Psoas muscle (tissue), 8 donors: ENCODE results near the gene LSAMP. TPM values are rescaled to one million over a fixed set of nuclear protein-coding genes. Genes with fewer than 3 reads are reported as not detected.

Experiments used
- ATAC-seq, 4 donors: fragments of 200-7000 bp; cut with Tn5 transposase; one replicate each; pipeline ENCODE4 v1.9.1; 2020; ENCODE audit warnings: moderate library complexity in 3 of 4, mild to moderate bottlenecking in 2 of 4
- DNase-seq, 2 donors: peaks; one replicate each; pipeline ENCODE4 v3.0.0-alpha.2; 2020
- H3K27ac ChIP-seq: fragments of 200-600 bp; one replicate; pipeline ENCODE4 v1.8.0; 2022
- H3K27me3 ChIP-seq, 3 donors: fragments of 200-600 bp in 1 of 3; one replicate each; pipeline versions ENCODE4 v1.6.1 to v1.8.0; 2013 to 2022; ENCODE audit warnings: low read length in 2 of 3, mild to moderate bottlenecking in 2 of 3, moderate library complexity in 1 of 3; ENCODE audit not compliant: insufficient read depth in 3 of 3
- H3K36me3 ChIP-seq, 2 donors: fragments of 200-600 bp in 1 of 2; one replicate each; pipeline versions ENCODE4 v1.6.1 to v1.8.0; 2013 to 2022; ENCODE audit warnings: low read depth in 1 of 2, mild to moderate bottlenecking in 1 of 2, moderate library complexity in 1 of 2; ENCODE audit not compliant: insufficient read depth in 1 of 2
- H3K4me1 ChIP-seq: fragments of 200-600 bp; one replicate; pipeline ENCODE4 v1.8.0; 2022
- H3K4me3 ChIP-seq: fragments of 200-600 bp; one replicate; pipeline ENCODE4 v1.8.0; 2022; ENCODE audit warnings: mild to moderate bottlenecking
- H3K9me3 ChIP-seq: fragments of 200-600 bp; one replicate; pipeline ENCODE4 v1.8.0; 2022
- CTCF ChIP-seq: fragments of 200-600 bp; IDR thresholded peaks from one replicate; pipeline ENCODE4 v1.8.0; 2022; ENCODE audit warnings: antibody characterized with exemption
- WGBS, 3 donors: extraction: QIAGEN DNeasy Blood & Tissue Kit; methylation state at CpG; one replicate each; pipeline versions ENCODE4 v1.1.6 to v1.1.7; 2013; 5-methylcytosine and 5-hydroxymethylcytosine counted together
- intact Hi-C, 2 donors: fragments of 100-400 bp; cut with DNase I; formaldehyde crosslinking; loops; one replicate each; pipeline versions ENCODE4 v1.11.0 to v1.14.2; 2022
- polyA plus RNA-seq, 3 donors: library from polyadenylated mRNA; stranded (reverse); fragments of 200-250 nt; gene quantifications; one replicate each; pipeline ENCODE4 v1.2.3, GENCODE V29; 2013
- total RNA-seq, 4 donors: library from RNA; stranded (reverse); fragmentation: NEBNext Ultra II Directional in 2 of 4; extraction: Animal tissue kit (Norgen Biotek cat#: 25700) in 2 of 4; gene quantifications; one replicate each; pipeline versions ENCODE4 v1.2.1 to v1.2.4, GENCODE V29; 2021 to 2023
- donor health status: healthy with polysubstance abuse.
- donor health status: DM: no; HTN: no; CAD: no; lungs with moderate emphysema.
- donor health status: Bipolar disorder and iron deficiency.
- donor health status: healthy.
- donor health status: DM: yes; HTN: yes; CAD: no.
- donor health status: DM: no; HTN: no; CAD: no.
- donor health status: DM: no; HTN: no; CAD: no.
- donor health status: DM: yes; HTN: yes; CAD: no.

The LSAMP gene
- total and polyA plus RNA-seq, 7 donors = 0.01 to 0.17 (median 0.04) TPM; not detected in 4

- intact Hi-C loops = no loop called here
- H3K4me1 ChIP-seq = no peaks in the 10 kb centered on the region
- H3K27me3 ChIP-seq = no peaks in the 10 kb centered on the region
- H3K4me3 ChIP-seq = no peak overlapping the region
- H3K9me3 ChIP-seq = no peaks in the 10 kb centered on the region
- no peak overlapping the region for H3K27ac ChIP-seq
- WGBS, 3 donors = 28 to 60% (median 40%) methylated on average over 4 of the region's 4 CpGs
- no peak for ATAC-seq
- DNase-seq = no peak
- no peaks in the 10 kb centered on the region for H3K36me3 ChIP-seq
- no peak for TF ChIP-seq CTCF
These were observed 394.2 kb downstream of the LSAMP start for GRCh38 chr3:116051040-116051439.

- intact Hi-C loops = no loop called here
These were observed 394.9 kb downstream of the LSAMP start for GRCh38 chr3:116050311-116050915.

DNA sequence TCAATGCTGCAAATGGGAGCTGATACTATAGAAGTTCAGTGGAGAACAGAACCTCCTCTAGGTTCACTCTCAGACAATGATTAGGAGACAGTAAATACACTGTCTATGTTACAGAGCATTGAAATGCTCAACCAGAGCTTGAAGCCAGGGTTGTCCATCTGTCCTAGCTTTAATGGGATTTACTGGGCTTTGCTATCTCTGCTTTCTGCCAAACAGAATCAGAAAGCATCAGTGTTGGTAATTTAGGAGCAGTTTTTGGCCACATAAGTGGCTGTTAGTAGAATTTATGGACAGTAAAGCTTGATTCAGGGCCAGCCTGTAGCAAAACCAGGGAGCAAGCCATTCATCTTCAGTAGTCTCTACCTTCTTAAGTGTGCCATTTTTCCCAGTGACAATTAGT is 396.3 kb downstream of the LSAMP start:
- no peaks in the 10 kb centered on the region for H3K9me3 ChIP-seq
- ATAC-seq = no peak
- intact Hi-C loops = no loop called here

More at GRCh38 chr3:116050311-116050915, 394.9 kb downstream of the LSAMP start:
- no peaks in the 10 kb centered on the region for H3K9me3 ChIP-seq
- no peaks in the 10 kb centered on the region for H3K36me3 ChIP-seq
- DNase-seq (no peak), ATAC-seq (no peak)
- no peak overlapping the region for H3K27ac ChIP-seq
- no peak overlapping the region for H3K4me3 ChIP-seq
- no peaks in the 10 kb centered on the region for H3K4me1 ChIP-seq
- WGBS, 3 donors = 54 to 61% (median 58%) methylated on average over 2 of the region's 2 CpGs
- TF ChIP-seq CTCF = no peak
- no peaks in the 10 kb centered on the region for H3K27me3 ChIP-seq

GRCh38 chr3:116046350-116046749 is 398.9 kb downstream of the LSAMP start:
- intact Hi-C loops = no loop called here
- no peak for DNase-seq
- no peaks in the 10 kb centered on the region for H3K27me3 ChIP-seq
- 18 to 27% (median 24%) methylated on average over 3 of the region's 3 CpGs for WGBS, 3 donors
- H3K4me3 ChIP-seq = no peak overlapping the region
- TF ChIP-seq CTCF = no peak
- H3K9me3 ChIP-seq = no peaks in the 10 kb centered on the region
- no peak overlapping the region for H3K27ac ChIP-seq
- ATAC-seq = no peak
- no peaks in the 10 kb centered on the region for H3K36me3 ChIP-seq
- no peaks in the 10 kb centered on the region for H3K4me1 ChIP-seq

More for the DNA sequence above, 396.3 kb downstream of the LSAMP start:
- DNase-seq = no peak
- Histone ChIP-seq H3K4me3 (no peak overlapping the region), H3K27ac (no peak overlapping the region), H3K36me3 (no peaks in the 10 kb centered on the region), H3K4me1 (no peaks in the 10 kb centered on the region), H3K27me3 (no peaks in the 10 kb centered on the region)
- TF ChIP-seq CTCF = no peak

DNA sequence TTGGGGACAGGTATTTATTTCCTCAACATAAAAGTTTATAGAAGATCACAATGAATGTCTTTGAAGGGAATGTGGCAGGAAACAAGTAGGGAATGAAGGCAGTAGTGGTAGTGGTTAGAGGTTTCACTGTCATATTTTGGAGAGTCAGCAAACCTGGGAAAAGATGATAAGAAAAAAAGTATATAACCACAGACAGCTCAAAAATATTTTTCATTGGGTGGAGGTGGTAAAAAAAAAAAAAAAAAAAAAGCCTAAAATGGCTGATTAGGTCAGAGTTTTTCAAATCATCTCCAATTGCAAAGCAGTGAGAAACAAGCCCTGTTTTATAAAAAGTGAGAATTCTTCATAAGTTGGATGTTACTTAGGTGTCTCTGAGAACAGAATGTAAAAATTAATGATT is 400.0 kb downstream of the LSAMP start:
- Histone ChIP-seq H3K27me3 (no peaks in the 10 kb centered on the region), H3K4me1 (no peaks in the 10 kb centered on the region), H3K4me3 (no peak overlapping the region), H3K27ac (no peak overlapping the region), H3K36me3 (no peaks in the 10 kb centered on the region), H3K9me3 (no peaks in the 10 kb centered on the region)
- TF ChIP-seq CTCF = no peak
- no peak for DNase-seq
- no peak for ATAC-seq
- intact Hi-C loops = no loop called here
